Occipital lobe (tissue), 2 donors: Measurements from ENCODE around the gene OR10R2. TPM values are rescaled to one million over a fixed set of nuclear protein-coding genes. Genes with fewer than 3 reads are reported as not detected.

Source experiments
- DNase-seq: peaks from one replicate; lab custom pipeline; 2025; lab: John Stamatoyannopoulos, UW
- total RNA-seq: library from RNA; depleted of rRNA; stranded (reverse); fragments of >200 nt; gene quantifications from one replicate; pipeline ENCODE4 v1.2.3, GENCODE V29; 2014

Gene OR10R2
- total RNA-seq, 1 donor from 2014 or later = not detected

GRCh38 chr1:158527190-158527815, 55.3 kb downstream of the OR10R2 start:
- no peak for DNase-seq

Other genes starting within 250 kb of the OR10R2 start
- gene CD1A, start 217.8 kb upstream of the OR10R2 start, total RNA-seq = not detected
- not detected for gene CD1C, start 182.3 kb upstream of the OR10R2 start, total RNA-seq
- gene CD1B, start 140.7 kb upstream of the OR10R2 start, total RNA-seq = not detected
- not detected for gene CD1E, start 118.3 kb upstream of the OR10R2 start, total RNA-seq
- gene OR10T2, start 72.8 kb upstream of the OR10R2 start, total RNA-seq = not detected
- not detected for gene OR10K2, start 46.0 kb upstream of the OR10R2 start, total RNA-seq
- not detected for gene OR10K1, start 10.4 kb upstream of the OR10R2 start, total RNA-seq
- gene OR6Y1, start 82.2 kb downstream of the OR10R2 start, total RNA-seq = not detected
- not detected for gene OR6P1, start 98.4 kb downstream of the OR10R2 start, total RNA-seq
- not detected for gene OR10X1, start 107.7 kb downstream of the OR10R2 start, total RNA-seq
- gene OR10Z1, start 133.0 kb downstream of the OR10R2 start, total RNA-seq = not detected
- gene SPTA1, start 214.5 kb downstream of the OR10R2 start, total RNA-seq = 0.94 TPM
- not detected for gene OR6K2, start 228.4 kb downstream of the OR10R2 start, total RNA-seq
- gene OR6K3, start 248.5 kb downstream of the OR10R2 start, total RNA-seq = not detected